Activated T-cell treated with anti-CD3 and anti-CD28 coated beads, Interleukin-2, amount 50 U/mL, for 4 hours (primary cell): ENCODE data around the gene PLEKHG1. TPM values are rescaled to one million over a fixed set of nuclear protein-coding genes. Genes with fewer than 3 reads are reported as not detected.
A peak's percentile ranks its signal among the peaks of the same experiment; 100 is the strongest.

Source experiments
- ATAC-seq, 2 donors: fragments of 200-7000 bp; cut with Tn5 transposase; one replicate each; pipeline ENCODE4 v1.10.0; 2021
- DNase-seq: peaks from one replicate; pipeline ENCODE4 v3.0.0-alpha.2; 2020
- H3K27me3 Mint-ChIP-seq: one replicate; pipeline ENCODE4 v1.8.0; 2021; ENCODE audit warnings: low read depth, mixed read lengths
- H3K36me3 Mint-ChIP-seq: one replicate; pipeline ENCODE4 v1.8.0; 2022; ENCODE audit warnings: mixed read lengths; ENCODE audit not compliant: insufficient read depth
- H3K4me1 Mint-ChIP-seq: one replicate; pipeline ENCODE4 v1.8.0; 2021; ENCODE audit warnings: low read depth, mixed read lengths
- H3K4me3 Mint-ChIP-seq: one replicate; pipeline ENCODE4 v1.8.0; 2021; ENCODE audit warnings: mild to moderate bottlenecking, moderate library complexity, mixed read lengths
- H3K9me3 Mint-ChIP-seq: one replicate; pipeline ENCODE4 v1.8.0; 2021; ENCODE audit warnings: mixed read lengths
- total RNA-seq, 3 donors: library from RNA; stranded (reverse); gene quantifications; one replicate each; pipeline ENCODE4 v1.2.1, GENCODE V29; 2021

The PLEKHG1 gene
- total RNA-seq, 3 donors from 2014 or later = 1.5 to 8.0 (median 3.3) TPM

- DNase-seq (no peak), ATAC-seq (peak; percentile 44 to 69)
- Mint-ChIP-seq H3K36me3 (no peaks in the 10 kb centered on the region), H3K9me3 (no peaks in the 10 kb centered on the region), H3K4me3 (peak overlapping the region; percentile 83), H3K4me1 (peaks cover 63% of the 10 kb centered on the region), H3K27me3 (peaks cover 10% of the 10 kb centered on the region)
Measured at GRCh38 chr6:150632785-150633485, 33.2 kb downstream of the PLEKHG1 start.

- H3K4me3 Mint-ChIP-seq = peak overlapping the region; percentile 83
- peaks cover 10% of the 10 kb centered on the region for H3K27me3 Mint-ChIP-seq
- DNase-seq = no peak
- H3K36me3 Mint-ChIP-seq = no peaks in the 10 kb centered on the region
- peaks cover 67% of the 10 kb centered on the region for H3K4me1 Mint-ChIP-seq
- no peaks in the 10 kb centered on the region for H3K9me3 Mint-ChIP-seq
- peak in 1 of 2 donors; percentile 32 for ATAC-seq
Measured at GRCh38 chr6:150633486-150633834, 33.8 kb downstream of the PLEKHG1 start.

- H3K4me3 Mint-ChIP-seq = peak overlapping the region; percentile 83
- H3K36me3 Mint-ChIP-seq = no peaks in the 10 kb centered on the region
- ATAC-seq = no peak
- no peaks in the 10 kb centered on the region for H3K9me3 Mint-ChIP-seq
- no peak for DNase-seq
- peaks cover 8% of the 10 kb centered on the region for H3K27me3 Mint-ChIP-seq
- peaks cover 67% of the 10 kb centered on the region for H3K4me1 Mint-ChIP-seq
Measured at GRCh38 chr6:150634176-150634963, 34.7 kb downstream of the PLEKHG1 start.

- no peaks in the 10 kb centered on the region for H3K36me3 Mint-ChIP-seq
- H3K27me3 Mint-ChIP-seq = peaks cover 11% of the 10 kb centered on the region
- DNase-seq (no peak), ATAC-seq (no peak)
- H3K4me1 Mint-ChIP-seq = peaks cover 67% of the 10 kb centered on the region
- no peaks in the 10 kb centered on the region for H3K9me3 Mint-ChIP-seq
- peak overlapping the region; percentile 55 for H3K4me3 Mint-ChIP-seq
Measured at GRCh38 chr6:150634964-150635292, 35.2 kb downstream of the PLEKHG1 start.

GRCh38 chr6:150635906-150636514 lies 36.3 kb downstream of the PLEKHG1 start:
- H3K9me3 Mint-ChIP-seq = no peaks in the 10 kb centered on the region
- DNase-seq (no peak), ATAC-seq (no peak)
- peaks cover 67% of the 10 kb centered on the region for H3K4me1 Mint-ChIP-seq
- H3K27me3 Mint-ChIP-seq = peaks cover 3% of the 10 kb centered on the region
- H3K36me3 Mint-ChIP-seq = peaks cover 4% of the 10 kb centered on the region
- no peak overlapping the region for H3K4me3 Mint-ChIP-seq

GRCh38 chr6:150636808-150637207 lies 37.1 kb downstream of the PLEKHG1 start:
- peaks cover 64% of the 10 kb centered on the region for H3K4me1 Mint-ChIP-seq

GRCh38 chr6:150637266-150637665 lies 37.6 kb downstream of the PLEKHG1 start:
- H3K4me3 Mint-ChIP-seq = no peak overlapping the region
- DNase-seq (no peak), ATAC-seq (no peak)
- H3K4me1 Mint-ChIP-seq = peaks cover 60% of the 10 kb centered on the region
- H3K9me3 Mint-ChIP-seq = no peaks in the 10 kb centered on the region
- peaks cover 3% of the 10 kb centered on the region for H3K27me3 Mint-ChIP-seq
- H3K36me3 Mint-ChIP-seq = peaks cover 4% of the 10 kb centered on the region

More at GRCh38 chr6:150636808-150637207, 37.1 kb downstream of the PLEKHG1 start:
- Mint-ChIP-seq H3K9me3 (no peaks in the 10 kb centered on the region), H3K27me3 (peaks cover 3% of the 10 kb centered on the region), H3K4me3 (no peak overlapping the region), H3K36me3 (peaks cover 4% of the 10 kb centered on the region)
- DNase-seq = no peak
- no peak for ATAC-seq

- H3K4me1 Mint-ChIP-seq = peaks cover 51% of the 10 kb centered on the region
- no peak for DNase-seq
- no peak overlapping the region for H3K4me3 Mint-ChIP-seq
- H3K36me3 Mint-ChIP-seq = peaks cover 4% of the 10 kb centered on the region
- H3K27me3 Mint-ChIP-seq = peaks cover 3% of the 10 kb centered on the region
- ATAC-seq = no peak
- H3K9me3 Mint-ChIP-seq = no peaks in the 10 kb centered on the region
Measured at GRCh38 chr6:150638267-150638666, 38.6 kb downstream of the PLEKHG1 start.

GRCh38 chr6:150638765-150639164 lies 39.1 kb downstream of the PLEKHG1 start:
- DNase-seq = no peak
- H3K4me3 Mint-ChIP-seq = no peak overlapping the region
- peaks cover 3% of the 10 kb centered on the region for H3K27me3 Mint-ChIP-seq
- peaks cover 4% of the 10 kb centered on the region for H3K36me3 Mint-ChIP-seq
- peaks cover 46% of the 10 kb centered on the region for H3K4me1 Mint-ChIP-seq
- H3K9me3 Mint-ChIP-seq = no peaks in the 10 kb centered on the region
- no peak for ATAC-seq

GRCh38 chr6:150639823-150640331 lies 40.2 kb downstream of the PLEKHG1 start:
- H3K4me3 Mint-ChIP-seq = no peak overlapping the region
- ATAC-seq (no peak), DNase-seq (no peak)
- peaks cover 37% of the 10 kb centered on the region for H3K4me1 Mint-ChIP-seq
- H3K36me3 Mint-ChIP-seq = peaks cover 4% of the 10 kb centered on the region
- peaks cover 3% of the 10 kb centered on the region for H3K27me3 Mint-ChIP-seq
- H3K9me3 Mint-ChIP-seq = no peaks in the 10 kb centered on the region

GRCh38 chr6:150640556-150641209 lies 41.0 kb downstream of the PLEKHG1 start:
- DNase-seq (no peak), ATAC-seq (no peak)
- H3K27me3 Mint-ChIP-seq = peaks cover 3% of the 10 kb centered on the region
- H3K4me1 Mint-ChIP-seq = peaks cover 33% of the 10 kb centered on the region
- H3K4me3 Mint-ChIP-seq = no peak overlapping the region
- no peaks in the 10 kb centered on the region for H3K9me3 Mint-ChIP-seq
- peaks cover 4% of the 10 kb centered on the region for H3K36me3 Mint-ChIP-seq

GRCh38 chr6:150641398-150642139 lies 41.9 kb downstream of the PLEKHG1 start:
- Mint-ChIP-seq H3K27me3 (peaks cover 3% of the 10 kb centered on the region), H3K9me3 (no peaks in the 10 kb centered on the region), H3K36me3 (peaks cover 4% of the 10 kb centered on the region), H3K4me3 (peak overlapping the region; percentile 64), H3K4me1 (peaks cover 26% of the 10 kb centered on the region)
- no peak for ATAC-seq
- DNase-seq = no peak

- Mint-ChIP-seq H3K27me3 (no peaks in the 10 kb centered on the region), H3K9me3 (no peaks in the 10 kb centered on the region), H3K36me3 (no peaks in the 10 kb centered on the region), H3K4me1 (peaks cover 6% of the 10 kb centered on the region), H3K4me3 (no peak overlapping the region)
- DNase-seq = no peak
- ATAC-seq = no peak
Measured at GRCh38 chr6:150646228-150646627, 46.5 kb downstream of the PLEKHG1 start.

- DNase-seq = no peak
- H3K9me3 Mint-ChIP-seq = no peaks in the 10 kb centered on the region
Measured at GRCh38 chr6:150647051-150647450, 47.4 kb downstream of the PLEKHG1 start.

More at GRCh38 chr6:150647051-150647450, 47.4 kb downstream of the PLEKHG1 start:
- Mint-ChIP-seq H3K27me3 (no peaks in the 10 kb centered on the region), H3K36me3 (no peaks in the 10 kb centered on the region), H3K4me1 (peaks cover 1% of the 10 kb centered on the region), H3K4me3 (no peak overlapping the region)
- ATAC-seq = no peak
